Stimulated activated CD8-positive, alpha-beta memory T cell treated with anti-CD3 and anti-CD28 coated beads, Interleukin-2, amount 100 ng/mL, for 48 hours (primary cell): ENCODE results near the gene TAOK1.

ENCODE experiments used
- DNase-seq, 2 donors: peaks; one replicate each; pipeline ENCODE4 v3.0.0-alpha.2; 2020; ENCODE audit warnings: low read depth in 2 of 2

The TAOK1 gene

GRCh38 chr17:29379084-29379991 lies 10.8 kb upstream of the TAOK1 start:
- no peak for DNase-seq

DNA sequence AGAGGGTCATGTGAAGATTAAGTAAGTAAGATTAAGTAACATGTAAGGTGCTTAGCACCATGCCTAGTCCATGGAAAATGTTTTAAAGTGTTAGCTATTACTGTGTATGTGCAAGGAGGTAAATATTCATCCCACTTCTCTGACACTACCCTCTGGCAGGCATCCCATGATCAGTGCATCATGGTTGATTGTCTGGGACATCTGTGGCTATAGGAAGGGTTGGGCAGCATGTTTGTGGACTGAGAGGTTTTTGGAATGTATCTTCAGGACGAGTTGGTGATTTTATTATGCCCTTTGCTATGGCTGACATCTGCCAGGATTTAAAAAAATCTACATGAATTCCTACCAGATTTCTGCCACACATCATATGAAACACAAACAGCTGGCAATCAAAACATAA lies 6.5 kb upstream of the TAOK1 start:
- DNase-seq = no peak

- no peak for DNase-seq
Measured at GRCh38 chr17:29384901-29385300, 5.3 kb upstream of the TAOK1 start.

- no peak for DNase-seq
Measured at GRCh38 chr17:29386760-29387159, 3.4 kb upstream of the TAOK1 start.

- no peak for DNase-seq
Measured at GRCh38 chr17:29388937-29389336, 1.2 kb upstream of the TAOK1 start.

DNA sequence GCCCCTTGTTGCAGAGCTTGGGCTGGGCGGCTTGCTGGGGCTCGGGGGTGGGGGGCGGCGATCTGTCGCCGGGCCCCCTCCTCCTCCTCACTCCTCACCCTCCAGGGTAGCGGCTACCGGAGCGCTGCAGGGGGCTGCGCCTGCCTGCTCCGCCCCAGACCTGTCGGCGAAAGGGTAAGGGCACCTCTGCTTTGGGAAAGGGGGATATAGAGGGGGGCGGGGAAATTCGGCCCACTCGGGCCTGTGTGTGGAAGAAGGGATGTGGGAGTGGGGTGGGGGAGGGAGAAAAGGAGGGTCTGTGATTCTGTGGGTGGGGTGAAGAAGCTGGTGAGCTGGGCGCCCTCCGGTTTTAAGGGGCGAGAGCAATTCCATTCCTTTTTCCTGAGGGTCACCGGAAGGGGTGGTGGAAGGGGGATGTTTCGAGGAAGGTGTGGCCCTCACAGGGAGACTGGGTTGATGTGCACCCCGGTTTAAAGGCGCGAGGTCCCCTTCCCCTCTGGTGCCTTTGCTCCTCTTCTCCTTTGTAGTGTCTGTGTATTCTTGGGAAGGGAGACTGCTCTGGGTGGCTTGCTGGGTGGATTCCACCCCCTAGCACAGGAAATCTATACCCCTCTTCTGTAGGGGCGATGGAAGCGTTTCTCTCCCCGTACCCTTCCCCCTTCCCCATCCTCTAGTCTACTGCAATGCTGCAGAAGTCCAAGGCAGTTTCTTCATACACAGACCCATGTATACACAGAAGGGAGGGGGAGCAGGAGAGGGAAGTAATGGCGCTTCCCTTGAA lies 878 bp downstream of the TAOK1 start:
- DNase-seq = peak; percentile 0 to 5

DNA sequence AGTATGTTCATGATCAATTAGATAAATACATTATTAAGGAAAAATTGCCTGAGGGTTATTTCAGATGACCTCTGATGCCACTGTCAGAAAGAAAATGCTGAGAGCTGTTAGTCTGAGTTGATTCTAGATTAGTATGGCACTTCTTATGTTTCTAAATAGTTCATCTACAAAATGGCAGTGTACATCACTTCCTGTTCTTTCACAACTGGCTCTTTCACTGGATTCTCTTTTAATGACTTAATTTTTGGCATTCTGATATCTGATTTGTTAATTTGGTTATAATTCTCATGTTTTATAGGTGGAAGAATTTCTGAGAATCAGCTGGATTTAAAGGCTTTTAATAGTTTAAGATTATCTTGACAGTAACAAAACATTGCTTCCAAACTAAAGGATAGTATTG lies 3.3 kb downstream of the TAOK1 start:
- no peak for DNase-seq

GRCh38 chr17:29394761-29395160 lies 4.6 kb downstream of the TAOK1 start:
- no peak for DNase-seq

GRCh38 chr17:29396066-29396465 lies 5.9 kb downstream of the TAOK1 start:
- no peak for DNase-seq

DNA sequence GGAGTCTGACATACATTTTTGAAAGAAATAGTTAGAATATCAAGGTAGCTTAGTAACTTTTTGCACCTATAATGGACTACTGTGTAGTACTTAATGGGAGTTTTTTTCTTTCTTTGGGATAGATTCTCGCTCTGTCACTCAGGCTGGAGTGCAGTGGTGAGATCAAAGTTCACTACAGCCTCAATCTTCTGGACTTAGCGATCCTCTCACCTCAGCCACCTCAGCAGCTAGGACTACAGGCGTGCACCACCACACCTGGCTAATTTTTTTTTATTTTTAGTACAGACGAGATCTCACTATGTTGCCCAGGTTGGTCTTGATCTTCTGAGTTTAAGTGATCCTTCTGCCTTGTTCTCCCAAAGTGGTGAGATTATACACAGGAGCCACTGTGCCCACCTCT lies 9.5 kb downstream of the TAOK1 start:
- DNase-seq = no peak

DNA sequence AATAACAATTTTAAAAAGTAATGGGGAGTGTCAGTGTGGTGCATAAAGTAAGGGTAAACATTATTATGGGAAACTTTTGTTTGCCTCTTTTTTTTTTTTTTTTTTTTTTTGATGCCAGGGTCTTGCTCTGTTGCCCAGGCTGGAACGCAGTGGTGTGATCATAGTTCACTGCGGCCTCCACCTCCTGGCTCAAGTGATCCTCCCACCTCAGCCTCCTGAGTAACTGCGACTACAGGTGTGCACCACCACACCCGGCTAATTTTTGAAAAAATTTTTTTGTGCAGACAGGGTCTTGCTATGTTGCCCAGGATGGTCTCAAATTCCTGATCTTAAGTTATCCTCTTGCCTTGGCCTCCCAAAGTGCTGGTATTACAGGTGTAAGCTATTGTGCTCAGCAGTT lies 10.7 kb downstream of the TAOK1 start:
- no peak for DNase-seq

GRCh38 chr17:29401258-29401657 lies 11.1 kb downstream of the TAOK1 start:
- no peak for DNase-seq

DNA sequence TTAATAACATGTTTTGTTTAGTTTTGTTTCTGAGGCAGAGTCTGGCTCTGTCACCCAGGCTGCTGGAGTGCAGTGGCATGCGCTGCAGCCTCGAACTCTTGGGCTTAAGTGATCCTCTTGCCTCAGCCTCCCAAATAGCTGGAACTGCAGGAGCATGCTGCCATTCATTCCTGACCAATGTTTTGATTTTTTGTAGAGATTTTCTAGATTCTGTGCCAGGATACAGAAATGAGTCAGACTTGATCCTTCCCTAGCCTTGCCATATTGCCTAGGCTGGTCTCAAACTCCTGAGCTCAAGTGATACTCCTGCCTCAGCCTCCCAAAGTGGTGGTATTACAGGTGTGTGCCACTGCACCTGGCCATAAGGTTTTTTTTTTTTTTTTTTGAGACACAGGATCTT lies 17.7 kb downstream of the TAOK1 start:
- DNase-seq = no peak

DNA sequence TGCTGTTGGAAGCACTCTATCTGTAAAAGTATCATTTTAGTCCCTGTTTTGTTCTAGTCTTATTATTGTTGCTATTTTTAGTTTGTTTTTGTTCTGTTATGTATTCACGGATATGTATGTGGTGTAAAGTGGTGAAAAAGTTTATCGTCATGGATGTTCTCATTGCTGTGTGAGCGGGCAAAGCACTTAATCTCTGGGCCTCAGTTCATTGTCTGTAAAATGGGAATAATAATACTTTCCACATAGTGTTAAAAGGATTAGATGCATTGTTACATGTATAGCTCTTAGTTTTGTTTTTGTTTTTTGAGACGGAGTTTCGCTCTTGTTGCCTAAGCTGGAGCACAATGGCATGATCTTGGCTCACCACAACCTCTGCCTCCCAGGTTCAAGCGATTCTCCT lies 19.8 kb downstream of the TAOK1 start:
- no peak for DNase-seq

DNA sequence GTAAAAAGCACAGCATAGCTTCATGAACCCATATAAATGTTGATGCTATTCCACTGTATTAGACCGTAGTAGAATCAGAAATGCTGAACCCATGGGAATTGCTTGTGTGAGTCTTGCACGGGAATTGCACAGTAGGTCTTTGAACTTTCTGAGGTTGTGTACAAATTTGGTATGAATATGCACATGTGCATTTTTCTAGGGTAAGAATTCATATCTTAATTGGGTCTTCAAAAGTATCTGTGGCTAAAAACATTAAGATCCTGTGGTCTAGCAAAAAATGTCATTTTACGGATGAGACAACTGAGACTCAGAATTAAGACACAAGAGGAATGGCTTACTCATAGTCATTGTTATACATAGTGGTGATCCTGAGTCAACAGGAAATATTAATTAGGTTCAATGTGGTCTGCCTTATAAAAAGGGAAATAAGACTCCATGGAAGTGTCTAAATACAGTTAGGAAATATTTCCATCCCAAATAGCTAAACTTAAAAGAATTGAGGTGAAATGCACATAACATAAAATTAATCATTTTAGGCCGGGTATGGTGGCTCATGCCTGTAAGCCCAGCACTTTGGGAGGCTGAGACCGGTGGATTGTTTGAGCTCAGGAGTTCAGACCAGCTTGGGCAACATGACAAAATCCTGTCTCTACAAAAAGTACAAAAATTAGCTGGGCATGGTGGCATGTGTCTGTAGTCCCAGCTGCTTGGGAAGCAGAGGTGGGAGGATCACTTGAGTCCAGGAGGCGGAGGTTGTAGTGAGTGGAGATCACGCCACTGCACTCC lies 22.8 kb downstream of the TAOK1 start:
- DNase-seq = no peak

DNA sequence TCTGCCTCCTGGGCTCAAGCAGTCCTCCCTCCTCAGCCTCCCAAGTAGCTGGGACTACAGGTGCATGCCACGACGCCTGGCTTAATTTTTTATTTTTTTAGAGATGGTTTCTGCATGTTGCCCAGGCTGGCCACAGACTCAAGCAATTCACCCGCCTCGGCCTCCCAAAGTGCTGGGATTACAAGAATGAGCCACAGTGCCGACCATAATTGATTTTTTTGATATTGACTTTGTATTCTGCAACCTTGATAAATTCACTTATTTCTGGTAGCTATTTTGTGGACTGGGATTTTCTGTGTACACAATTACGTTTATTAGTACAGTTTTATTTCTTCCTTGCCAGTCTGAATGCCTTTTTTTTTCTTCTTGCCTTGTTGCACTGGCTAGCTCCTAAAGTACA lies 30.0 kb downstream of the TAOK1 start:
- DNase-seq = no peak

- DNase-seq = no peak
Measured at GRCh38 chr17:29430275-29430674, 40.1 kb downstream of the TAOK1 start.

DNA sequence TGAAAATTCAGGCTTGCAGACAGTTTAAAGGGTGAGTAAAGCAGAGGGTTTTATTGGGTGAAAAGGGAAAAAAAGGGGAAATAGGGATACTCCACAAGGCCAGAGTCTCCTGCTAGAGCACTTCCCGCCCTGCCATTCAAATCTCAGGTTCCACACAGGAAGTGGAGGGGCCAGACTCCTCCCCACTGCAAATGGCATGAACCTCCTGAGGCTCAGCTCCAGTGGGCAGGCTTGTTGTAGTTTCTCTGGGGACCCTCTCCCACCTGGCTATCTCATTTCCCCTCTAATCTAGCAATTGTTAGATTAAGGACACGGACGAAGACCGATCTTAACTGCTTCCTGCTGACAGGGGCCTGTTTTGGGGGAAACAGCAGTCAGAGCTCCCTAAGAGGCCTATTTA lies 43.4 kb downstream of the TAOK1 start:
- no peak for DNase-seq

DNA sequence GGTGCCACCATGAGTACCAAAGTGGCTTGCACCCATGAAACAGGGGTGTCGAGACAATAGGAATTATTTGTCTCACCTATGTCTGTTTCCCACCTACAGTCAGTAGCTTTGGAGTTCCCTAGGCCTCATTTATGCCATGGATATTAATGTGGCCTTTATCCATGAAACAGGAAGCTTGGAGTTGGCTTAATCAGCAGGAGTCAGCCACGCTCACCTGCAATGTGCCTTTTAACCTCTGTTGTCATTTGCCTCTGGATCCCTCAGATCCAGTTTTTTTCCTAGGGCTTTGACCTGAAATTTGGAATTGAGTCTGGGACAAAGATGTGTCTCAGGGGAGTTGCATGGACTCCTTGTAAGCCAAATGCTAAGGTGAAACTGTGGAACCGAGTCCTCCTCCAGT lies 44.4 kb downstream of the TAOK1 start:
- no peak for DNase-seq

DNA sequence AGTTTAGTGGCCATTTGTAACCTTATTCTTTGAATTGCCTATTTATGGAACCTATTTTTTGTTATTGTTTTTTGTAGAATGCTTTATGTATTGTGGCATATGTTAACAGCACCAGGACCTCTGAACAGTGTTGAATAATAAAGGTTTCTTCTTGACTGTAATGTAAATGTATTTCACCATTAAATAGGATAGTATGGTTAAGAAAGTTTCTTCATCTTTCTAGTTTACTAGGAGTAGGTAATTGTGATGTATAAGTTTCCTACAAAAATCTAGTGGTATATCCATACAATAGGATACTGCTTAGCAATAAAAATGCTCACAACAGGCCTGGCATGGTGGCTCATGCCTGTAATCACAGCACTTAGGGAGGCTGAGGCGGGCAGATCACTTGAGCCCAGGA lies 52.3 kb downstream of the TAOK1 start:
- DNase-seq = no peak

DNA sequence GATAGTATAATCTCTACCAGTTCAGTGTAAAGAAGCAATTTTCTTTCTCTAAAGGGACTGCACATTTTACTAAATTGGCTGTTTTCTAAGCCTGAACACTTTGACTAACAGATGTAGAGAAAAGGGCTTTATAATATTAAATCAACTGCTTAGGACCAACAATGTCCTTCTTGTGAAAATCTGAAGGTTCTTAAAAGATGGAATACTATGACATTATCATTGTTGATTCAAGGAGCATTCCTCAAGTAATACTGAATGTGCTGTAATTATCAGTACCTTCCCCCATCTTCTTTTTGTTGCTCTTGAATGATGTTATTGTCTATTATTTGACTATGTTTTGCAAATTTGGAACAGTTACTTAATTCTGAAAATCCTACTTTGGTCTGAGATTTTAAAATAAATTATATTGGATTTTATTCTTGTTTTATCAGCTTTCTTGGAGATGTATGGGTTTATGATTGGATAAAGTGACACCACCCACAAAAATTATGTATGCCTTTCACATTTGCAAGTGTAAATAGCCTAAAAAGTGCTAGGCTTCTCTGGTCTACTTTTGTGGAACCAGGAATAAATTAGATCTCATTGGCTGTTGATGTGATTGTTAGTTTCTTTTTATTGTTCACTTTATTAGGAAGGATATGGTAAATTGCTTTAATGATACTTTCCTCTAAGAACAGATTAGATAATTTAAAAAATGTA lies 53.0 kb downstream of the TAOK1 start:
- no peak for DNase-seq

DNA sequence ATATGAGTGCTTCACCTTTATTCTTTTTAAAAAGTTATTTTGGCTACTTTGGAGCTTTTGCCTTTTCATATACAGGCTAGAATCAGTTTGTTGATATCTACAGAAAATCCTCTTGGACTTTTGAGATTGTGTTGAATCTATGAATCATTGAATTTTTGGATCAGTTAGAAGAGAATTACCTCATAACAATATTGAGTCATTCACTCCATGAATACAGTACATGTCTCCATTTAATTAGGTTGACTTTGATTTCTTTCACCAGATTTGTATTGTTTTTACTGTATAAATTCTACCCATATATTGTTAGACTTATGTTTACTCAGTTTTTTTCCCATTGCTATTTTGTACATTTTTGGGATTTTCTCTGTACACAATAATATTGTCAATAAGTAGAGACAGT lies 54.4 kb downstream of the TAOK1 start:
- DNase-seq = no peak
